Epithelial cell of esophagus (primary cell): ENCODE measurements around the gene FAM174C.
"Not testable (repeated sequence)": the region's sequence is repeated elsewhere in the genome, so short reads cannot be mapped to it uniquely, and the experiment has no call there.

Experiments used
- DNase-seq: peaks from one replicate; pipeline ENCODE4 v3.0.0; 2010; ENCODE audit warnings: low read depth
- H3K4me3 ChIP-seq: 2 replicates; pipeline ENCODE4 v1.5.1; 2011; ENCODE audit warnings: mild to moderate bottlenecking, low read length, control low read depth
- CTCF ChIP-seq: IDR thresholded peaks from 2 replicates; pipeline ENCODE4 v1.5.1; 2011; ENCODE audit warnings: low read depth, mild to moderate bottlenecking, low read length, control low read depth, inconsistent platforms; ENCODE audit not compliant: insufficient read depth; ENCODE audit errors: missing control alignments

Gene FAM174C

DNA sequence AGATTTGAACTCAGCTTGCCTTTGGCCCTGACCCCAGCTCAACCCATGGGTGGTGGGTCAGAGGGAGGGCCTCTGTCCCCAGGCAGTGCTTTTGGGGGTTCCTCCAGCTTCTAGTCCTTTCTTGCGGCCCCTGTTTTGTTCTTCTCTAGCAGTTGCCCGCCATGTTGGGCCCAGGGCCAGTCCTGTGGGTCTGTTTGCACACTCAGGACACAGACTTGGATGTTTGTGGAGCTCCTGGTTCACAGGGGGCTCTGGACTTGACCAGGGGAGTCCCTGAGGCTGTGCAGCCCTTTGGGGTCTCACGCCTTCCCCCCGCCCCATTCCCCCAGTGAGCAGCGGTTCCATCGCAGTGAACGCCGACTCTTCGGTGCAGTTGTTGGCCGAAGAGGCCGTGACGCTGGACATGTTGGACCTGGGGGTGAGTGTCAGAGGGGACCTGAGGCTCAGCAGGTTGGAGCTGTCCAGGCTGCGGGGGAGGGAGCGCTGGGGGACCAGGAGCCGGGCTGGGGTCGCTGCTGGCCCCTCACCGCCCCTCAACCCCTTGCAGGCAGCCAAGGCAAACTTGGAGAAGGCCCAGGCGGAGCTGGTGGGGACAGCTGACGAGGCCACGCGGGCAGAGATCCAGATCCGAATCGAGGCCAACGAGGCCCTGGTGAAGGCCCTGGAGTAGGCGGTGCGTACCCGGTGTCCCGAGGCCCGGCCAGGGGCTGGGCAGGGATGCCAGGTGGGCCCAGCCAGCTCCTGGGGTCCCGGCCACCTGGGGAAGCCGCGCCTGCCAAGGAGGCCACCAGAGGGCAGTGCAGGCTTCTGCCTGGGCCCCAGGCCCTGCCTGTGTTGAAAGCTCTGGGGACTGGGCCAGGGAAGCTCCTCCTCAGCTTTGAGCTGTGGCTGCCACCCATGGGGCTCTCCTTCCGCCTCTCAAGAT is 31.3 kb upstream of the FAM174C start:
- DNase-seq, result peak; percentile 86
- H3K4me3 ChIP-seq, result peak overlapping the region; percentile 15
- peak; percentile 79 for TF ChIP-seq CTCF

GRCh38 chr19:1244693-1245451 is 30.5 kb upstream of the FAM174C start:
- H3K4me3 ChIP-seq, result peak overlapping the region; percentile 15
- no peak for TF ChIP-seq CTCF
- no peak for DNase-seq

- no peak overlapping the region for H3K4me3 ChIP-seq
- no peak for DNase-seq
- TF ChIP-seq CTCF, result no peak
Observed at GRCh38 chr19:1245494-1246264, 29.7 kb upstream of the FAM174C start.

GRCh38 chr19:1246265-1247087 is 28.9 kb upstream of the FAM174C start:
- not testable (repeated sequence) for H3K4me3 ChIP-seq, DNase-seq

GRCh38 chr19:1247748-1248138 is 27.6 kb upstream of the FAM174C start:
- no peak for DNase-seq
- TF ChIP-seq CTCF, result no peak
- no peak overlapping the region for H3K4me3 ChIP-seq

- DNase-seq, result peak; percentile 88
- peak within 1 kb of the TSS; percentile 65 for H3K4me3 ChIP-seq
Observed at GRCh38 chr19:1248139-1248785, 27.1 kb upstream of the FAM174C start, which contains the start of gene MIDN. TSS of gene MIDN (plus strand) at chr19:1248583. CDS start at chr19:1250297, 1,714 bp downstream.

More at GRCh38 chr19:1248139-1248785, 27.1 kb upstream of the FAM174C start, which contains the start of gene MIDN:
- TF ChIP-seq CTCF, result no peak
